ENCODE measurements around the gene BRD1.

Gene BRD1

GRCh38 chr22:49753276-49753890 lies 74.3 kb downstream of the BRD1 start:
- no peak for DNase-seq (ENCODE audit: low read depth in 3 of 3)

GRCh38 chr22:49752598-49753091 lies 75.0 kb downstream of the BRD1 start:
- no peak for DNase-seq (ENCODE audit: low read depth in 3 of 3)

DNA sequence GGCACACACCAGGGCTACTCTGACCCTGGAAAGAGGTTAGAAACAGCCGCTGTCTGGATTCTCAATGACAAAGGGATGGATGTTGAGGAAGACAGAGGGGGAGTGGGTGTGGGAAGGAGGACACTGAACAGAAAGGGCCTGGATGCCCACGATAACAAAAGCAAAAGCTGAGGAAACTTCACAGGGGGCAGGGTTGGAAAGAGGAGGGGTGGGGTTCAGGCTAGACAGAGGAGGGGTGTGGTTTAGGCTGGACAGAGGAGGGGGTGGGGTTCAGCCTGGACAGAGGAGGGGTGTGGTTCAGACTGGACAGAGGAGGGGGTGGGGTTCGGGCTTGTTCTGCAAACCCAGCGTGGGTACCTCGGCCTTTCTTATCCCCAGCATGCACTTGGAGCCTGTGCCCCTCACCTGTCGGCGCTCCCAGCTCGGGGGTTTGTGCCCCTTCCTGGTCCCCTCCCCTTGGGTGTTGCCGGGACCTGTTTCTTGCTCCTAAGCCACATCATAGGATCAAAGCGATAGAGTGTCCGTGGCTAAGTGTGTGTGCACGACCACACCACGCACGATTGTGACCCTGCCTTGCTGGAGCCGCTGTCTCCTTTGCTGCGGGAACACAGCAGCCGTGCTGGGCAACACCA lies 75.6 kb downstream of the BRD1 start:
- DNase-seq (ENCODE audit: low read depth in 3 of 3) = no peak

DNA sequence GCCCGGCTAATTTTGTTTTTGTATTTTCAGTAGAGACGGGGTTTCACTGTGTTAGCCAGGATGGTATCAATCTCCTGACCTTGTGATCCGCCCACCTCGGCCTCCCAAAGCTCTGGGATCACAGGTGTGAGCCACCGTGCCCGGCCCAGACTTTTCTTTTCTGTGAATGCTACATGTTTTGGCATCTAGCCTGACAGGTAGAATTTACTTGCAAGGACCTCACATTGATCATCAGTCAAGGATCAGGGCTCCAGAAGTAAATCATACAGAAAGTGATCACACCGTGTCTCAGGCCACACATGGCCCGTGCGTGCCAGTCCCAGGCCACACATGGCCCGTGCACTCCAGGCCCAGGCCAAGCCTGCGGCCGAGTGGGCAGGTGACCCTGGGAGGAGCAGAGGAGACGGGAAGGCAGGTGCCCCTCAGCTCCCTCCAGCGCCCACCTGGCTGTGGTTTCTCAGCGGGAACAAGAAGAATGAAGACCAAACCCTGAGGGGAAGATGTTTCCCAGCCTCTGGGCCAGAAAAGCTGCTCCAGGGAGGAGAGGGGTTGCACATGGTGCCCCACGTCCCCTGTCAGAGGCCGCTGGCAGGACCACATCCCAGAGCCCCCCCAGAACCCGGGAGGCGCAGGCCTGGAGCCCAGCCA lies 76.2 kb downstream of the BRD1 start:
- no peak for DNase-seq (ENCODE audit: low read depth in 3 of 3)

GRCh38 chr22:49749885-49750510 lies 77.7 kb downstream of the BRD1 start:
- DNase-seq (ENCODE audit: low read depth in 3 of 3) = no peak

GRCh38 chr22:49749227-49749626 lies 78.4 kb downstream of the BRD1 start:
- DNase-seq (ENCODE audit: low read depth in 3 of 3) = no peak

- no peak for DNase-seq (ENCODE audit: low read depth in 3 of 3)
Measured at GRCh38 chr22:49748514-49748913, 79.2 kb downstream of the BRD1 start.

GRCh38 chr22:49747716-49748115 lies 80.0 kb downstream of the BRD1 start:
- DNase-seq (ENCODE audit: low read depth in 3 of 3) = no peak

- no peak for DNase-seq (ENCODE audit: low read depth in 3 of 3)
Measured at GRCh38 chr22:49747130-49747529, 80.5 kb downstream of the BRD1 start.

DNA sequence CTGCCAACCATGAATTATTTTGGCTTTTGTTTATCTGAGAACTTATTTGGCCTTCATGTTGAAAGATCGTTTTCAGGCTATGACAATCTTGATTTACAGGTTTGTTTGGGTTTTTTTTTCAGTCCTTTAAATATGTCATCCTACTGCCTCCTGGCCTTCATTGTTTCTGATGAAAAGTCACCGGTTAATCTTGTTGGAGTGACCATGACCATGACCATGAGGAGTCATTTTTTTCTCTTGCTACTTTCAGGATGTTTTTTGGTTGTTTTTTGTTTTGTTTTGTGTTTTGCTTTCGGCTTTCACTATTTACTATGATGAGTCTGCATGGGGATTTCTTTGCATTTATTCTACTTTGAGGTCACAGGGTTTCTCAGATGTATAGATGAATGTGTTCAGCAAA lies 81.6 kb downstream of the BRD1 start:
- no peak for DNase-seq (ENCODE audit: low read depth in 3 of 3)

DNA sequence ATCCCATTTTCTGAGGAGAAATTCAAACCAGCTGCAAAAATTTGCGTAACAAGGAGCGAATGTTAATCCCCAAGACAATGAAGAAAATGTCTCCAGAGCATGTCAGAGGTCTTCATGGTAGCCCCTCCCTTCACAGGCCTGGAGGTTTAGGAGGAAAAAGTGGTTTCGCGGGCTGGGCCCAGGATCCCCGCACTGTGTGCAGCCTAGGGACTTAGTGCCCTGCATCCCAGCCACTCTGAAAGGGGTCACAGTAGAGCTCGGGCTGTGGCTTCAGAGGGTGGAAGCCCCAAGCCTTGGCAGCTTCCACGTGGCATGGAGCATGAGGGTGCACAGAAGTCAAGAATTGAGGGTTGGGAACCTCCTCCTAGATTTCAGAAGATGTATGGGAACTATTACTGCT lies 87.4 kb downstream of the BRD1 start:
- no peak for DNase-seq (ENCODE audit: low read depth in 3 of 3)

GRCh38 chr22:49739138-49739537 lies 88.5 kb downstream of the BRD1 start:
- DNase-seq (ENCODE audit: low read depth in 3 of 3) = no peak

DNA sequence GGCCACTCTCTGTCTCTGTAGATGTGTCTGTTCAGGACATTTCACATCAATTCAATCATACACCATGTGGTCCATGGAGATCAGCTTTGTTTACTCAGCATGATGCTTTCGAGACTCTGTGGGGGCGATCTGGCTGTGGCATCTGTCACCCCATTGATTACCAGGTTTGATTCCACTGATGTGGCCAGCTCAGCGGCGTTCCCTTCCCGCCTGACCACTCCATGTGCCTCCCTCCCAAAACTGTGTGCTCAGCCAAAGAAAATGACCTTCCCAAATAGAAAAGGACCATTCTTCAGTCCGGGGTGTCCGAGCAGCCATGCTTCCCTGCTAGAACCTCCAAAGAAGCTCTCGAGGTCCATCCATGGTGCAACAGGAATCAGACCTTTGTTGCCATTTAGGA lies 89.1 kb downstream of the BRD1 start:
- no peak for DNase-seq (ENCODE audit: low read depth in 3 of 3)

GRCh38 chr22:49738006-49738405 lies 89.7 kb downstream of the BRD1 start:
- DNase-seq (ENCODE audit: low read depth in 3 of 3) = no peak

- DNase-seq (ENCODE audit: low read depth in 3 of 3) = no peak
Measured at GRCh38 chr22:49737101-49737551, 90.5 kb downstream of the BRD1 start.

GRCh38 chr22:49736538-49736937 lies 91.1 kb downstream of the BRD1 start:
- DNase-seq (ENCODE audit: low read depth in 3 of 3) = no peak

DNA sequence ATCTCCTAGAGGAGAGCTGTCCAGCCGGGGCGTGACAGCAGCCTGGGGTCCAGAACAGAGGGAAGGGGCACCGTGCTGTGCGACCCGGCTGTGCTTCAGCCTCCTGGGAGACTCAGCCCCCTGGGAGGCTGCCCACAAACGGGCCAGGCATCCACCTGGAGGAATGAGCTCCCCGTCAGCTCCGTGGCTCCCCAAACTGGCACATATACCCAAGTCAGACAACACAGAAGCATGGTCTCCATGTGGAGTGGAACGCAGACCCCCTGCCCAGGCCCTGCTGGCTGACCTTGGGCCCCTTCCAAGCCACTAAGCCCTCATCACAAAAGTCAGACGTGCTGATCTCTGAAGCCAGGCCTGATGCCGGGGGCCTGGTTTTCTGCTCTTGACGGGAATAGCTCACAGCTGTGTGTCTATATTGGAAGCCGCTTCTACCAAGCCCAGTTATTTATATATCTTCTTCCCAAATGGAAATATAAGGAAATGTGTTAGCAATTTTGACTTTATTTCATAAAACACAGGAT lies 91.7 kb downstream of the BRD1 start:
- DNase-seq (ENCODE audit: low read depth in 3 of 3) = no peak

- DNase-seq (ENCODE audit: low read depth in 3 of 3) = no peak
Measured at GRCh38 chr22:49735411-49735900, 92.2 kb downstream of the BRD1 start.

- no peak for DNase-seq (ENCODE audit: low read depth in 3 of 3)
Measured at GRCh38 chr22:49734882-49735281, 92.8 kb downstream of the BRD1 start.

- no peak for DNase-seq (ENCODE audit: low read depth in 3 of 3)
Measured at GRCh38 chr22:49734390-49734789, 93.3 kb downstream of the BRD1 start.

GRCh38 chr22:49733631-49734030 lies 94.0 kb downstream of the BRD1 start:
- DNase-seq (ENCODE audit: low read depth in 3 of 3) = no peak

DNA sequence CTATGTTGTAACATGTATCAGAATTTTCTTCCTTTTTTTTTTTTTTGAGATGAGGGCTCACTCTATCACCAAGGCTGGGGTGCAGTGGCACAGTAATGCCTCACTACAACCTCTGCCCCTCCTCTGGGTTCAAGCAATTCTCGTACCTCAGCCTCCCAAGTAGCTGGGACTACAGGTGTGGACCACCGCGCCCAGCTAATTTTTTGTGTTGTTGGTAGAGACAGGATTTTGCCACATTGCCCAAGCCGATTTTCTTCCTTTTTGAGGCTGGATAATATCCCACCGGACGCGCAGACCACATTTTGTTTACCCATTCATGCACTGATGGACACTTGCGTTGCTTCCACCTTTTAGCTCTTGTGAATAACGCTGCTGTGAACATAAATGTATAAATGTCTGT lies 97.0 kb downstream of the BRD1 start:
- DNase-seq (ENCODE audit: low read depth in 3 of 3) = no peak
